Neural cell (in vitro differentiated cells): ENCODE measurements around the gene ULBP1. TPM values are rescaled to one million over a fixed set of nuclear protein-coding genes. Genes with fewer than 3 reads are reported as not detected.

Source experiments
- H2AFZ ChIP-seq: fragments of 200-600, 300-800 bp; sonication (generic), shearing (Covaris generic); 2 replicates; pipeline ENCODE4 v1.6.0; 2014; ENCODE audit warnings: low read depth, mild to moderate bottlenecking, antibody characterized with exemption, low read length, moderate library complexity
- H3F3A ChIP-seq: fragments of 200-600 bp; shearing (Covaris generic); 2 replicates; pipeline ENCODE4 v1.6.1; 2016; ENCODE audit warnings: mild to moderate bottlenecking, moderate library complexity, mixed read lengths, antibody characterized with exemption, low read length; ENCODE audit not compliant: insufficient read depth, poor library complexity, severe bottlenecking
- H3K27ac ChIP-seq: fragments of 200-600, 300-800 bp; sonication (generic), shearing (Covaris generic); 2 replicates; pipeline ENCODE4 v1.5.1; 2014; ENCODE audit warnings: mild to moderate bottlenecking, low read length, moderate library complexity
- H3K27me3 ChIP-seq: fragments of 300-800, 200-600 bp; sonication (generic), shearing (Covaris generic); 2 replicates; pipeline ENCODE4 v1.6.0; 2014; ENCODE audit warnings: mild to moderate bottlenecking, low read depth, low read length, moderate library complexity; ENCODE audit not compliant: insufficient read depth
- H3K36me3 ChIP-seq: fragments of 300-800, 200-600 bp; sonication (generic), shearing (Covaris generic); 2 replicates; pipeline ENCODE4 v1.5.1; 2014; ENCODE audit warnings: mild to moderate bottlenecking, antibody characterized with exemption, low read length, moderate library complexity; ENCODE audit not compliant: insufficient read depth
- H3K4me2 ChIP-seq: fragments of 300-800, 200-600 bp; sonication (generic), shearing (Covaris generic); 2 replicates; pipeline ENCODE4 v1.6.0; 2014; ENCODE audit warnings: mild to moderate bottlenecking, low read length
- H3K4me3 ChIP-seq: fragments of 300-800, 200-600 bp; sonication (generic), shearing (Covaris generic); 2 replicates; pipeline ENCODE4 v1.5.1; 2014; ENCODE audit warnings: mild to moderate bottlenecking, low read length, moderate library complexity
- H3K79me2 ChIP-seq: fragments of 200-600 bp; shearing (Covaris generic); replicated peaks from 2 replicates; pipeline ENCODE4 v1.6.0; 2014; ENCODE audit warnings: mild to moderate bottlenecking, low read length, moderate library complexity; ENCODE audit not compliant: insufficient read depth
- H3K9ac ChIP-seq: fragments of 300-800, 200-600 bp; sonication (generic), shearing (Covaris generic); 2 replicates; pipeline ENCODE4 v1.6.1; 2016; ENCODE audit warnings: mild to moderate bottlenecking, low read length, mixed read lengths
- H3K9me2 ChIP-seq: fragments of 200-600 bp; shearing (Covaris generic); 2 replicates; pipeline ENCODE4 v1.6.1; 2016; ENCODE audit warnings: mild to moderate bottlenecking, low read length, mixed read lengths; ENCODE audit not compliant: insufficient read depth
- H3K9me3 ChIP-seq: fragments of 200-600, 300-800 bp; sonication (generic), shearing (Covaris generic); 2 replicates; pipeline ENCODE4 v1.6.1; 2016; ENCODE audit warnings: mild to moderate bottlenecking, mixed run types, low read length, moderate library complexity, mixed read lengths
- H4K20me1 ChIP-seq: fragments of 200-600 bp; shearing (Covaris generic); 2 replicates; pipeline ENCODE4 v1.6.1; 2016; ENCODE audit warnings: mild to moderate bottlenecking, mixed run types; ENCODE audit not compliant: insufficient read depth
- EP300 ChIP-seq: fragments of 450-650 bp; conservative IDR thresholded peaks from 2 replicates; pipeline ENCODE4 v1.6.1; 2014; ENCODE audit warnings: antibody characterized with exemption, mild to moderate bottlenecking, moderate library complexity; ENCODE audit not compliant: poor library complexity, severe bottlenecking
- EZH2 ChIP-seq: fragments of 200-600, 300-800 bp; shearing (Covaris generic), sonication (generic); IDR thresholded peaks from 2 replicates; pipeline ENCODE4 v1.6.1; 2014; ENCODE audit warnings: antibody characterized with exemption, low read length, borderline replicate concordance, mild to moderate bottlenecking; ENCODE audit not compliant: insufficient read depth, poor library complexity, severe bottlenecking
- MXI1 ChIP-seq: fragments of 450-650 bp; conservative IDR thresholded peaks from 2 replicates; pipeline ENCODE4 v1.6.1; 2014; ENCODE audit warnings: antibody characterized with exemption, mild to moderate bottlenecking; ENCODE audit not compliant: poor library complexity, severe bottlenecking
- POLR2AphosphoS5 ChIP-seq: IDR thresholded peaks from 2 replicates; pipeline ENCODE4 v1.6.1; 2012
- RAD21 ChIP-seq: fragments of 450-650 bp; conservative IDR thresholded peaks from 2 replicates; pipeline ENCODE4 v1.6.1; 2014; ENCODE audit warnings: antibody characterized with exemption, mild to moderate bottlenecking, moderate library complexity
- SMC3 ChIP-seq: fragments of 450-650 bp; conservative IDR thresholded peaks from 2 replicates; pipeline ENCODE4 v1.6.1; 2014; ENCODE audit warnings: antibody characterized with exemption, mild to moderate bottlenecking, moderate library complexity; ENCODE audit not compliant: poor library complexity
- TAF1 ChIP-seq: IDR thresholded peaks from 2 replicates; pipeline ENCODE4 v1.6.1; 2012; ENCODE audit warnings: low read depth
- polyA plus RNA-seq: library from polyadenylated mRNA; depleted of rRNA; stranded (reverse); fragments of >200 nt; gene quantifications from 2 replicates; pipeline ENCODE4 v1.2.3, GENCODE V29; 2014
- TF ChIP-seq, protein P1 (sequence below): fragments of 450-650 bp; IDR thresholded peaks from 2 replicates; pipeline ENCODE4 v1.5.1; 2014; ENCODE audit warnings: antibody characterized with exemption, mild to moderate bottlenecking, moderate library complexity; ENCODE audit not compliant: poor library complexity, severe bottlenecking
- TF ChIP-seq, protein P2 (sequence below): IDR thresholded peaks from 2 replicates; pipeline ENCODE4 v1.6.1; 2012; ENCODE audit warnings: borderline replicate concordance

Gene ULBP1
- polyA plus RNA-seq, 1 donor from 2014 or later = 0.22 TPM

DNA sequence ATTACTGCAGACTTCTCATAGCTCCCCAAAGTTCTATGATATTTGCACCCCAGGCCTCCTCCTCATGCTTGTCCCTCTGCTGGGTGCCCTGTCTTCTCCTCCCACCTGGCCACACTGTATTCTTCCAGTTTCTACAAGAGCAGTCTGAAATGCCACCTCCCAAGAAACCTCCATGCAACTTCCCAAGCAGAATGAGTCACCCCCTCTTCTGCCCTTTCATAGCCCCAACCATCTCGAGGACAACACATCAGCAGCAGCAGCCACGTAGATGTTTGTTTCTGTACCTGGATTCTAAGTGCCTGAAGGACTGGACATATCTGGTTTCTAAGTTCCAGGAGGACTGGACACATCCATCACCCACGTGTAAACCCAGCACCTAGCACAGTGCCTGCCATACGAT lies 28.5 kb upstream of the ULBP1 start:
- no peaks in the 10 kb centered on the region for H4K20me1 ChIP-seq
- no peaks in the 10 kb centered on the region for H3F3A ChIP-seq
- no peak overlapping the region for H2AFZ ChIP-seq
- H3K9me2 ChIP-seq = no peaks in the 10 kb centered on the region
- H3K9ac ChIP-seq = no peak overlapping the region
- TF ChIP-seq EP300 (no peak), RAD21 (no peak), TAF1 (no peak), MXI1 (no peak), EZH2 (no peak)
- H3K79me2 ChIP-seq = no peaks in the 10 kb centered on the region
- H3K4me3 ChIP-seq = no peak overlapping the region
- no peaks in the 10 kb centered on the region for H3K36me3 ChIP-seq
- no peak overlapping the region for H3K4me2 ChIP-seq
- peaks cover 90% of the 10 kb centered on the region for H3K27me3 ChIP-seq
- no peak overlapping the region for H3K27ac ChIP-seq
- H3K9me3 ChIP-seq = no peaks in the 10 kb centered on the region

DNA sequence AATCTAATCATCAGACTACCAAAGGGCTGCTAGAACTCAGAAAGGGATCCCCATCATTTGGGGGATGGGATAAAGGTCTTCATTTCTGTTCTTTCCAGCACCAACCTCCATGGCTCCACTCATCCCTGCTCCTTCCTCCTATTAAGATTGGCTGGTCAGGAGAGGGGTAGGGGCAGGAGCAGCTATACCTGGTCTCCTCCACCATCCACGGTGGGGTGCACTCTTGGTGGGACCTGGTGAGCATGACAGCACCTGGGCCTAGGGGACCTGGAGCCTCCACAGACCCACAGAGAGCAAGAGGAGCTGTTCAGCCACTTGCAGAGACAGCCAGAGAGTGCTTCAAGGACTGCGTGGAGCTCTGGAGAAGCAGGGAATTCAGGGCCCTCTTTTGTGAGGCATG lies 28.1 kb upstream of the ULBP1 start:
- Histone ChIP-seq H3K9me3 (no peaks in the 10 kb centered on the region), H4K20me1 (no peaks in the 10 kb centered on the region), H2AFZ (no peak overlapping the region), H3K27me3 (peaks cover 90% of the 10 kb centered on the region), H3K4me2 (no peak overlapping the region), H3K4me3 (no peak overlapping the region), H3K79me2 (no peaks in the 10 kb centered on the region), H3K9me2 (no peaks in the 10 kb centered on the region), H3K36me3 (no peaks in the 10 kb centered on the region), H3K27ac (no peak overlapping the region), H3F3A (no peaks in the 10 kb centered on the region), H3K9ac (no peak overlapping the region)
- TF ChIP-seq POLR2AphosphoS5 = no peak
- no peak for TF ChIP-seq EZH2
- TF ChIP-seq EP300 = no peak
- TF ChIP-seq, protein P1, sequence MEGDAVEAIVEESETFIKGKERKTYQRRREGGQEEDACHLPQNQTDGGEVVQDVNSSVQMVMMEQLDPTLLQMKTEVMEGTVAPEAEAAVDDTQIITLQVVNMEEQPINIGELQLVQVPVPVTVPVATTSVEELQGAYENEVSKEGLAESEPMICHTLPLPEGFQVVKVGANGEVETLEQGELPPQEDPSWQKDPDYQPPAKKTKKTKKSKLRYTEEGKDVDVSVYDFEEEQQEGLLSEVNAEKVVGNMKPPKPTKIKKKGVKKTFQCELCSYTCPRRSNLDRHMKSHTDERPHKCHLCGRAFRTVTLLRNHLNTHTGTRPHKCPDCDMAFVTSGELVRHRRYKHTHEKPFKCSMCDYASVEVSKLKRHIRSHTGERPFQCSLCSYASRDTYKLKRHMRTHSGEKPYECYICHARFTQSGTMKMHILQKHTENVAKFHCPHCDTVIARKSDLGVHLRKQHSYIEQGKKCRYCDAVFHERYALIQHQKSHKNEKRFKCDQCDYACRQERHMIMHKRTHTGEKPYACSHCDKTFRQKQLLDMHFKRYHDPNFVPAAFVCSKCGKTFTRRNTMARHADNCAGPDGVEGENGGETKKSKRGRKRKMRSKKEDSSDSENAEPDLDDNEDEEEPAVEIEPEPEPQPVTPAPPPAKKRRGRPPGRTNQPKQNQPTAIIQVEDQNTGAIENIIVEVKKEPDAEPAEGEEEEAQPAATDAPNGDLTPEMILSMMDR = no peak
- TF ChIP-seq SMC3 = no peak
- no peak for TF ChIP-seq RAD21
- TF ChIP-seq MXI1 = no peak
- TF ChIP-seq TAF1 = no peak
- TF ChIP-seq, protein P2, sequence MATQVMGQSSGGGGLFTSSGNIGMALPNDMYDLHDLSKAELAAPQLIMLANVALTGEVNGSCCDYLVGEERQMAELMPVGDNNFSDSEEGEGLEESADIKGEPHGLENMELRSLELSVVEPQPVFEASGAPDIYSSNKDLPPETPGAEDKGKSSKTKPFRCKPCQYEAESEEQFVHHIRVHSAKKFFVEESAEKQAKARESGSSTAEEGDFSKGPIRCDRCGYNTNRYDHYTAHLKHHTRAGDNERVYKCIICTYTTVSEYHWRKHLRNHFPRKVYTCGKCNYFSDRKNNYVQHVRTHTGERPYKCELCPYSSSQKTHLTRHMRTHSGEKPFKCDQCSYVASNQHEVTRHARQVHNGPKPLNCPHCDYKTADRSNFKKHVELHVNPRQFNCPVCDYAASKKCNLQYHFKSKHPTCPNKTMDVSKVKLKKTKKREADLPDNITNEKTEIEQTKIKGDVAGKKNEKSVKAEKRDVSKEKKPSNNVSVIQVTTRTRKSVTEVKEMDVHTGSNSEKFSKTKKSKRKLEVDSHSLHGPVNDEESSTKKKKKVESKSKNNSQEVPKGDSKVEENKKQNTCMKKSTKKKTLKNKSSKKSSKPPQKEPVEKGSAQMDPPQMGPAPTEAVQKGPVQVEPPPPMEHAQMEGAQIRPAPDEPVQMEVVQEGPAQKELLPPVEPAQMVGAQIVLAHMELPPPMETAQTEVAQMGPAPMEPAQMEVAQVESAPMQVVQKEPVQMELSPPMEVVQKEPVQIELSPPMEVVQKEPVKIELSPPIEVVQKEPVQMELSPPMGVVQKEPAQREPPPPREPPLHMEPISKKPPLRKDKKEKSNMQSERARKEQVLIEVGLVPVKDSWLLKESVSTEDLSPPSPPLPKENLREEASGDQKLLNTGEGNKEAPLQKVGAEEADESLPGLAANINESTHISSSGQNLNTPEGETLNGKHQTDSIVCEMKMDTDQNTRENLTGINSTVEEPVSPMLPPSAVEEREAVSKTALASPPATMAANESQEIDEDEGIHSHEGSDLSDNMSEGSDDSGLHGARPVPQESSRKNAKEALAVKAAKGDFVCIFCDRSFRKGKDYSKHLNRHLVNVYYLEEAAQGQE = no peak
